DMS 273 (cell line): ENCODE data around the gene ALX4.
A peak's percentile ranks its signal among the peaks of the same experiment; 100 is the strongest.

Experiments
- DNase-seq: peaks from one replicate; lab custom pipeline; 2025; ENCODE audit not compliant: unreplicated experiment; lab: John Stamatoyannopoulos, UW

ALX4 gene

GRCh38 chr11:44316659-44317240 is 6.8 kb upstream of the ALX4 start:
- DNase-seq: peak; percentile 76

DNA sequence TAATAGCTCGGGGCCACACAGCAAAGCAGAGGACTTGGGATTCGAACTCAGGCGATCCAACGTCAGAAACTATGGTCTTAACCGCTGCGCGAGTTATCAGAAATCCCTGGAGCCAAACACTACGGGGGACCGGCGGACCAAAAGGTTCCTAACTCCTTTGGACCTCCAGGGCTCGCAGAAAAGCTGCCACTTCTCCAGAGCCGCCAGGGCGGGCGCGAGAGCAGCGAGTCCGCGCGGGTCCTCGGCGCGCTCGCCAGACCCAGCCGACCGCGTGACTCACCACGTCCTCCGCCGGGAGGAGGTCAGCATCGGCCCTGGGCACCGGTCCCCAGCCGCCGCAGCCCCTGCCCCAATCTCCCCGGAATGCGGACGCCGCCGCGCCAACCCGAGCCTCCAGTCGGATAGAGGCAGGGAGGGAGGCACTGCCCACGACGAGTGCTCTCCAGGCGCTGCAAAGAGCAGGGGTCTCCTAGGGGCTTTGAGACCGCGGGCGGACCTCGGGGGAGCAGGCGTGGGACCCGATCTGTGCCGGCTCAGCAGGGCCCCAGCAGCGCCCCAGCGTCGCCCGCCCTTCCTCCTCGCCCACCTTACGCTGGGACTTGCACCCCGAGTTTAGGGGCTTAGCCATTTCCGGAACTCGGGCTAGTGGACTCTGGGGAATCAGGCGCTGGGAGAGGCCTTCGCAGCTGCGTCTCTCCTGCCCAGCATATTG is 6.2 kb upstream of the ALX4 start:
- DNase-seq: peak; percentile 30

- no peak for DNase-seq
These were observed 4.8 kb upstream of the ALX4 start for GRCh38 chr11:44314733-44315132.

DNA sequence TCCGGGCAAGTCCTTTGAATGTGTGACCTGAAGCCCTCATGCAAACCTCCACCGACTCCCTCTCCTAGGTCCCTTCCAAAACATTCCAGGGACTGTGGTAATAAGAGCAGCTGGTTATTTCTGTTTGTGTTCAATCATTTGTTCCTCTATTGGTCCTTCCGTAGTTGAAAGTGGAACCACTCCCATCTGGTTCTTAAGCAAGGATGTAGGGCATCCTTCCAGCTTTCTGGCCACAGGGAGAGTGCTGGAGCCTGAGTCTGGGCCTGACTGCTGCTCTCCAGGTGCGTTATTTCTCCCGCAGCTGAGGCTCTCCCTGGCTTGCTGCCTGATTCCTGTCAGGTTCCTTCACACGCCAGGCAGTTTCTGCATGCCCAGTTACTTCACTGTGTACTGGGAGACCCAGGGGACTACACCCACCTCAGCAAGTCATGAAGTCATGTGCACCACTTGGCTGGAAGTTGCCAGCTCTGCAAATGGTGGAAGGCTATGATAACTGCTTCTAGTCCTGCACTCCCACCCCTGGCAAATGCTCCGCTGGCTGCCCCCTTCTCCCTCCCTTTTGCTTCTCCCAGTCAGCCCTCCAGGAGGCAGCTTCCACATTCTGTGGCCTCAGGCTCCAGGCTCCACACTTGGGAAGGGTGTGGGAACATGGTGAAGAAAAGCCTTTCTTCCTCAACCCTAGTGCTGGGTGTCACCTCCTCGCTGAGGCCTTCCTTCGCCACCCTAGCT is 4.0 kb upstream of the ALX4 start:
- DNase-seq: peak; percentile 60

DNA sequence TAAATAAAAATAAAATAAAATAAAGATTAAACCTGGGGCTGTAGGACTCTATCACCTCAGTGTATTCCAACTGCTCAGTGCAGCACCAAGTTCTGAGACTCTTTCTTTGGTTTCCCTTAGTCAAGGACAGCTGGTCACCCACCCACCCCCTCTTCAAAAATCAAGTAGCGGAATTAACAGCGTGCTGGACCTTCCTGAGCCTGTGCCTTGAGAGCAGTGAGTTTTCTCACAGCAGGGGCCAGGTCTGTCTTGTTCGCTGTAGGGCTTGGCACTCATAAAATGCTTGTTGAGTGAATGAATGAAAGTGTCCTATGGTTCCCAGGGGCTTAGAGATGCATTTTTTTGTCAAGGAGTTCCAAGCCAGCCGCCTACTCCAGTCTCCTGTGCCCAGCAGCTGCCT is 2.9 kb upstream of the ALX4 start:
- no peak for DNase-seq

DNA sequence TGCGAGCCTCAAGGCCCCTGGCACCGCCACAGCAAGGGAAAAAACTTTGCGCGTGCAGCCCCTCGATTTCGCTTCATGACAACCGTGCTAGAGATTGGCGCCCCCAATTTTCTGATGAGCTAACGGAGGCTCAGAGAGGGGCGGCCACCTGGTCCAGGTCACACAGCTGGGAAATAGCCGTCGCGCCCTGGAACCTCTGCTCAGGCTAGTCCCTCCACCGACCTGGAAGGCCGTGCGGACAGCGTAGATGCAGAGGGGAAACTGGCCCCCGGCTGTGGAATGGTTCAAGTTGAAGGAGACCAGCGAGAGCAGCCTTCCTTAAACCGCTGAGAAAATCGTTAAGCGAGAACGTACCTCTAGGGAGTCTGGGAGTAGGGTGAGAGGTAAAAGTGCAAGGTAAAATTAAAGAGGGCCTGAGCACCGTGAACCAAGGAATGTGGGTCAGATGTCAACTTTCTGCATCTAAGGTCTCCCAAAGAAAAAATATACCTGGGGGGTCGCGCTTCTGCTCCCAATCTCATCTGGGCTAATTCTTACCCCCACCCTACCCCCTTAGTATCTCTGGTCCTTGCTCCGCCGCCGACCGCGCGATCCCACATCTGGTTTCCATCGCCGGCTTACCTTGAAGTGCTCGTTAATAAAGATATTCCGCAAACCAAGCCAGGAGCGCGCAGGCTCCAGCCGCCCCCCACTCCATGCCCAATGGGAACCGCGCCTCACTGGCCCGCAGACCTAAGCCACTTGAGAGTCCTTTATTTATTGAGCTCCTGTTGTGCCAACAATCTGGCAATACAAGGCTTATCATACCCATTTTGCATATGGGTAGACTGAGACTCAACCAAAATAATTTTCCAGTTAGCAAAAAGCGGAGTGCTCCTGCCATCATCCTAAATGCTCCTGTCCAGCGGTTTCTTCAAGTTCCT is 1.7 kb upstream of the ALX4 start:
- no peak for DNase-seq

DNA sequence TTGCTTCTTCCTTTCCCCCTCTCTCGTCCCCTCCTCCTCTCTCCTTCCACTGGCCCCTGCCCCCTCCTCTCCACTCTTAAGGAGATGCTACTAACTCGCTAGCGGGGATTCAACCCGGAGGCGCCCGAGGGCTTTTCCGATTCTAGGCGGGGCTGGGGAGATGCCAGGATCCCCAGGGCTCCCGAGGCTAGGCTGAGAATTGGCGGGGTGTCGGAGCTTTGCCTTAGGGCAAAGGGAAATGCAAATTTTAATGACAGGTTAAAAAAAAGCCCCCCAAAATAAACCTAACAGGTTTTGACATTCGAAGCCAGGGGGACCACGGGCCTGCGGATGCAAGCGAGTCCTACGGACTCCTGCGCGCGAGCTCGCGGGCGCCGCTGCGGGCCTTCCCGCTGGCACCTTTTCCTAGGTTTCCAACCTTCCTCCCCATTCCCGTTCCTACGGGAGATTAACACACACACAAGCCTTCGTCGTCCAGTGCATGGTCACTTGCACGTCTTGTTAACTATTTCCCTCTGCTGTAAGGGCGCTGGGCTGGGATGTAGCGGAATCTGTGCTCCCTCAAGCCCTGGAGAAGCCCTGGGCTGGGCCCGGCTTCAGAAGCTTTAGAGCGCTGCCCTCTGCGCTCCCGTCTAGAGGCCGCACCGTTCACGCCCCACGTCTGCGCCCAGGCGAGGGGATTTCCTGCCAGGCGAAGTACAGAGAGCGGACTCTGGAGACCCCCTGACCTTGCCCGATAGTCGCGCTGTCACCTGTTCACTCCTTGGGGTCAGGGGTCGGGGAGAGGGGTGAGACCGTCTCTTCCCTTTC is 729 bp upstream of the ALX4 start:
- peak; percentile 58 for DNase-seq

DNA sequence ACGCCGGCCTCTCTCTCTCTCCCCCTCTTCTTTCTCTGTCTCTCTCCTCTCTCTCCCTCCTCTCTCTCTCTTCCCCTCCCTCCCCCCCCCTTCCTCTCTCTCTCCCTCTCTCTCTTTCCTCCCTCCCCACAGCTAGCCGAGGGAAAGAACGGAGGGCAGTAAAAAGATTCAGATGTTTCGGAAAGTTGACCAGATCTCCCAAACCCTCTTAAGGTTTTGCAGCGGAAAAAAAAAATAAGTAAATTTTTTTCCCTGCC is 195 bp upstream of the ALX4 start:
- DNase-seq: no peak

GRCh38 chr11:44308923-44309477 is 939 bp downstream of the ALX4 start:
- peak; percentile 46 for DNase-seq

DNA sequence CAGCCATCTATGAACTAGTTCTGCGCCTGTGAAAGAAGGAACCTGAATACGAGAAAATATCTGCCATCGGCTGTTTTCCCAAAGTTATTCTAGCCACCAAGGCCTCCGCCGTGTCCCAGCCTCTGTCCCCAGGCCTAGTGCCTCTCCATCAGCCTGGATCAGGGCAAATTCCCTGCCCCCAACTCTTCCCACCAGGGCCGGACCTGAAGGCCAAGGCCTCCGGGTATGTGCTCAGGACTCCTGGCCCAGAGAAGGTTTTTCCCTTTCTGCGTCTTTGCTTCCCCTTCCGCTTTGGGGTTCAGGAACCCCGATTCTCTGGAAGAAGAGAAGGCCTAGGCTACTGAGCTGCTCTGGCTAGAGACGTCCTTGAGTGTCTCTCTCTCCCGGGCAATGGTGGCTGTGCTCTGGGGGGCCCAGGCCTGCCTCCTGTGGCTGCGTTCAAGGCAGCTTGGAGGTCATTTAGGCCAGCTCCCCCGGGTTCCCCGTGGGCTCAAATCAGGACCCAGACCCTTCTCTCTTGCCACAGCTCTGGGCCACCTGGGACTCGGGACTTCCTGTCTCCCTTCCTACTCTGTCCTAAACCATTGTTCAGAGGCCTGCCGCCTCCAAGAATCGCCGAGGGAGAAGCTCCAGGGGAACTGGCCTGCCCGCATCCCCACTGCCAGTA is 1.6 kb downstream of the ALX4 start:
- no peak for DNase-seq

- no peak for DNase-seq
These were observed 2.4 kb downstream of the ALX4 start for GRCh38 chr11:44307340-44308099.

DNA sequence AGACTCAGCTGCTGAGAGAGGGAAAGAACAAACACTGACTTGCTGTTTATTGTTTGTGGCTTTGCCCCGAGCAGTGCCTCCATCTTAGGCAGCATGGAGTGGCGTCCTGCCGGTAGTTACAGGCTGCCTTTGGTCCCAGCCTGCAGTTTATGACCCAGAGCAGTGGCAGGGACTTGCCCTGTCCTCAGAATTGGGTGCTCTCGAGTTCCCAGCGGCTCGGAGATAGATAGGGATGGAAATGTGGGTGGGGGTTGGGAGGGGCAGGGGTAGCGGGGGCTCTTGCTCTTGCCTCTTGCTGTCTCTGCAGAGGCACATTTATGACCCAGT is 3.1 kb downstream of the ALX4 start:
- no peak for DNase-seq

- no peak for DNase-seq
These were observed 3.7 kb downstream of the ALX4 start for GRCh38 chr11:44306052-44306917.

- peak; percentile 41 for DNase-seq
These were observed 4.4 kb downstream of the ALX4 start for GRCh38 chr11:44305470-44306051.

DNA sequence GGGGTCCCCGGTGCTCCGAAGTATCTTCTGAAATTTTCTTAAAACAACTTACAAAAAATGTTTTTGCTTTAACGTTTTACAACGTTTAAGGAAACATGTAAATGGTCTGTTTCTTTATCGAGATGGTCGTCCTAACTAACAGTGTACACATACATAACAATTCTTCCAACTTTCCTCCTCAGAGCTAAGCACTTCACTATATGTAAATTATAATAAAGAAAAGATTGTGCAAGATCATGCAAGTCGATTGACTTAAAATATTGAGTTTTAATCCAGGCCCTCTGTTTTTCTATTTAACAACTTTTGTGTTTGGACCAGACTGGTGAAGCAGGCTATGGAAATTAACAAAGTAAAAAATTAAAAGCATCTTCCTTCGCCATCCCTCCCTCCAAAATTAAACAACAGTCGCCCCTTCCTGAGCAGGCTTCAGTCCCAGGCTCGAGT is 4.9 kb downstream of the ALX4 start:
- no peak for DNase-seq

- peak; percentile 26 for DNase-seq
These were observed 5.6 kb downstream of the ALX4 start for GRCh38 chr11:44304091-44305025.

GRCh38 chr11:44303401-44303938 is 6.5 kb downstream of the ALX4 start:
- DNase-seq: no peak
